Body of pancreas (tissue), 4 donors: ENCODE measurements around the gene AK2.

ENCODE experiments used
- CTCF ChIP-seq, 7 experiments: fragments of 450-650 bp in 4 of 7; fragments of 200-600 bp in 3 of 7; sonication (generic) in 3 of 7; IDR thresholded peaks; one replicate each; pipeline ENCODE4 v1.5.1; 2016 to 2019; ENCODE audit warnings: antibody characterized with exemption in 7 of 7
- POLR2A ChIP-seq, 3 donors: fragments of 450-650 bp; IDR thresholded peaks; one replicate each; pipeline ENCODE4 v1.6.1; 2016; ENCODE audit warnings: antibody characterized with exemption in 3 of 3, mild to moderate bottlenecking in 2 of 3

GRCh38 chr1:33078030-33078591, 41.4 kb upstream of the AK2 start:
- TF ChIP-seq CTCF (IDR thresholded peaks at IDR 0.05), result no peak
- no peak for TF ChIP-seq POLR2A (IDR thresholded peaks at IDR 0.05)
